ENCODE measurements around the gene OPN5.

OPN5 gene

GRCh38 chr6:47859175-47859574, 77.3 kb downstream of the OPN5 start:
- no peak for DNase-seq (ENCODE audit: low read depth in 2 of 2)

DNA sequence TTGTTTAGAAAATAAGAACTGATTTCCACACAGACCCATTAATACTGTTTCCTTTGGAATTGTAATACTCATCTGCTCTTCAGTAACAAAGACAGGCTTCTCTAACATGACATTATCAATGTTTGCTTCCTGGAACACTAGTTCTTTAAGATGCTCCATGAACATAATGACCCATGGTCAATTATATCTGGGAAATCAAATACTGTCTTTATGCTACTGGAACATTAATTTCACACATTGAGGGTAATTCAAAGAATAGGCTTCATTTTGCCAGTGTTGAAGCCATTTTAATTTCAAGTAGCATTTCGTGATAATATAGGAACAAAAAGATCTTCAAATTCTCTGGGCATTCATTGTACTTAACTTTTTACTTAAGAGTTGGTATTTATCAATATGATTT, 80.9 kb downstream of the OPN5 start:
- DNase-seq (ENCODE audit: low read depth in 2 of 2): no peak

- DNase-seq (ENCODE audit: low read depth in 2 of 2): no peak
Observed at GRCh38 chr6:47865206-47865605, 83.4 kb downstream of the OPN5 start.

GRCh38 chr6:47875593-47875992, 93.8 kb downstream of the OPN5 start:
- DNase-seq (ENCODE audit: low read depth in 2 of 2): no peak

Data from stimulated activated CD4-positive, alpha-beta T cell treated with anti-CD3 and anti-CD28 coated beads, Interleukin-4, amount 100 ng/mL, for 48 hours (primary cell).